PFSK-1 (cell line): Measurements from ENCODE around the gene RHOC.

Experiments
- FOXP2 ChIP-seq: optimal IDR thresholded peaks from 2 replicates; pipeline ENCODE3; 2011; ENCODE audit warnings: borderline replicate concordance, control low read depth, inconsistent platforms; ENCODE audit not compliant: insufficient read depth; ENCODE audit errors: extremely low read length, extremely low read depth
- POLR2AphosphoS5 ChIP-seq: IDR thresholded peaks from 2 replicates; pipeline ENCODE4 v1.6.1; 2012; ENCODE audit warnings: low read depth, mild to moderate bottlenecking, control low read depth, low read length, moderate library complexity
- REST ChIP-seq, 2 experiments: IDR thresholded peaks; 2 replicates each; pipeline versions ENCODE4 v1.6.1 to v1.8.0; 2011 to 2012; ENCODE audit warnings: low read depth in 2 of 2, low read length in 2 of 2, control low read depth in 1 of 2, inconsistent platforms in 1 of 2, mild to moderate bottlenecking in 1 of 2, moderate library complexity in 1 of 2; ENCODE audit not compliant: insufficient read depth in 1 of 2
- SIN3A ChIP-seq: IDR thresholded peaks from 2 replicates; pipeline ENCODE4 v1.6.1; 2012; ENCODE audit warnings: mild to moderate bottlenecking, low read length, moderate library complexity, borderline replicate concordance; ENCODE audit not compliant: insufficient read depth
- TAF1 ChIP-seq: IDR thresholded peaks from 2 replicates; pipeline ENCODE4 v1.6.1; 2012; ENCODE audit warnings: low read length, control low read depth, borderline replicate concordance; ENCODE audit not compliant: insufficient read depth

The RHOC gene

GRCh38 chr1:112666946-112667345, 40.0 kb downstream of the RHOC start:
- no peak for TF ChIP-seq REST (IDR thresholded peaks at IDR 0.05; ENCODE audit: insufficient read depth in 1 of 2, low read depth in 2 of 2, low read length in 2 of 2)

GRCh38 chr1:112665857-112666256, 41.1 kb downstream of the RHOC start:
- TF ChIP-seq REST (IDR thresholded peaks at IDR 0.05; ENCODE audit: insufficient read depth in 1 of 2, low read depth in 2 of 2, low read length in 2 of 2): no peak
- TF ChIP-seq FOXP2: no peak
- no peak for TF ChIP-seq TAF1
- no peak for TF ChIP-seq POLR2AphosphoS5
- no peak for TF ChIP-seq SIN3A

GRCh38 chr1:112651205-112651604, 55.7 kb downstream of the RHOC start:
- TF ChIP-seq FOXP2 (no peak), SIN3A (no peak), TAF1 (no peak), REST (IDR thresholded peaks at IDR 0.05; ENCODE audit: insufficient read depth in 1 of 2, low read depth in 2 of 2, low read length in 2 of 2) (no peak), POLR2AphosphoS5 (no peak)
